GM12878 (cell line): ENCODE results near the gene WTIP. TPM values are rescaled to one million over a fixed set of nuclear protein-coding genes. Genes with fewer than 3 reads are reported as not detected.

ENCODE experiments used
- ATAC-seq: fragments of 200-7000 bp; cut with Tn5 transposase; 3 replicates; pipeline ENCODE4 v1.9.1; 2020; ENCODE audit warnings: mild to moderate bottlenecking, moderate library complexity
- BruUV-seq: library from RNA; stranded (reverse); fragments of 400-500 nt; replicated peaks from 2 replicates; lab custom pipeline; 2021; lab: Mats Ljungman, UMichigan
- CTCF ChIA-PET: fragments of 300-600 bp; sonication (Branson Sonifier 250); formaldehyde crosslinking; extraction: SDS; loops from one replicate; lab custom pipeline; 2021; ENCODE audit warnings: inconsistent platforms; lab: Yijun Ruan, JAX
- POLR2A ChIA-PET: fragments of 350-600 bp; formaldehyde crosslinking; extraction: SDS; loops from one replicate; lab custom pipeline; 2021; ENCODE audit warnings: inconsistent platforms; lab: Charles Lee
- RAD21 ChIA-PET: fragments of 300-600 bp; sonication (Branson Sonifier 250); formaldehyde crosslinking; loops from one replicate; lab custom pipeline; 2023; ENCODE audit warnings: antibody characterized with exemption; ENCODE audit not compliant: unreplicated experiment; lab: Charles Lee
- SMC1A ChIA-PET: fragments of 300-600 bp; sonication (Branson Sonifier 250); formaldehyde crosslinking; loops from one replicate; lab custom pipeline; 2023; ENCODE audit not compliant: unreplicated experiment, uncharacterized antibody; lab: Charles Lee
- DNase-seq: peaks from one replicate; pipeline ENCODE4 v3.0.0-alpha.2; 2011; ENCODE audit warnings: low read depth, low spot score
- FAIRE-seq: peaks from 3 replicates; lab custom pipeline; 2011; peaks lifted over from hg19 to GRCh38; lab: Jason Lieb, UNC
- H2AFZ ChIP-seq: 2 replicates; pipeline ENCODE4 v1.6.0; 2011; ENCODE audit warnings: low read depth, low read length, control low read depth; ENCODE audit not compliant: control insufficient read depth
- H3K27ac ChIP-seq: 2 replicates; pipeline ENCODE4 v1.5.1; 2011; ENCODE audit warnings: control low read depth; ENCODE audit not compliant: control insufficient read depth, insufficient read depth
- H3K27me3 ChIP-seq, 2 experiments: replicated peaks in 1 of 2; 2 replicates each; pipeline versions ENCODE4 v1.6.0 to v1.6.1; 2011; ENCODE audit warnings: low read length in 1 of 2; ENCODE audit not compliant: control insufficient read depth in 2 of 2, insufficient read depth in 2 of 2
- H3K36me3 ChIP-seq, 2 experiments: 2 replicates each; pipeline ENCODE4 v1.5.1; 2011; ENCODE audit warnings: low read length in 1 of 2; ENCODE audit not compliant: control insufficient read depth in 2 of 2, insufficient read depth in 2 of 2
- H3K4me1 ChIP-seq: 2 replicates; pipeline ENCODE4 v1.6.1; 2011; ENCODE audit warnings: mild to moderate bottlenecking, low read length, moderate library complexity, mixed read lengths; ENCODE audit not compliant: control insufficient read depth, insufficient read depth
- H3K4me2 ChIP-seq: 2 replicates; pipeline ENCODE4 v1.6.0; 2011; ENCODE audit warnings: control low read depth; ENCODE audit not compliant: control insufficient read depth, insufficient read depth
- H3K4me3 ChIP-seq: fragments of 200-600 bp; sonication (generic); 2 replicates; pipeline ENCODE4 v1.5.1; 2016
- H3K79me2 ChIP-seq: 2 replicates; pipeline ENCODE4 v1.6.0; 2011; ENCODE audit warnings: low read length; ENCODE audit not compliant: control insufficient read depth, insufficient read depth
- H3K9ac ChIP-seq: 2 replicates; pipeline ENCODE4 v1.8.0; 2011; ENCODE audit warnings: low read length, control low read depth, mixed read lengths; ENCODE audit not compliant: control insufficient read depth, insufficient read depth
- H3K9me3 ChIP-seq: replicated peaks from 3 replicates; pipeline ENCODE4 v1.5.1; 2011; ENCODE audit warnings: mild to moderate bottlenecking, low read length; ENCODE audit not compliant: control insufficient read depth, insufficient read depth
- H4K20me1 ChIP-seq: 2 replicates; pipeline ENCODE4 v1.6.0; 2011; ENCODE audit not compliant: control insufficient read depth, insufficient read depth
- BRCA1 ChIP-seq: IDR thresholded peaks from 2 replicates; pipeline ENCODE4 v1.6.1; 2011; ENCODE audit warnings: low read depth, low read length, improper control_type of control experiment
- CEBPB ChIP-seq, 2 experiments: fragments of 150-350 bp in 1 of 2; IDR thresholded peaks; 2 replicates each; pipeline ENCODE4 v1.6.1; 2012 to 2014; ENCODE audit warnings: low read depth in 2 of 2, low read length in 2 of 2, borderline replicate concordance in 1 of 2, inconsistent platforms in 1 of 2
- NFYB ChIP-seq: IDR thresholded peaks from 2 replicates; pipeline ENCODE4 v1.6.1; 2011; ENCODE audit warnings: low read depth, mild to moderate bottlenecking, low read length, improper control_type of control experiment, moderate library complexity; ENCODE audit not compliant: insufficient read depth
- WGBS: methylation state at CpG from one replicate; pipeline ENCODE4 v1.1.6; 2016; ENCODE audit warnings: low lambda C conversion rate; ENCODE audit not compliant: insufficient replicate concordance, insufficient coverage; ENCODE audit errors: missing lambda C conversion rate; 5-methylcytosine and 5-hydroxymethylcytosine counted together
- in situ Hi-C: fragments of 300-500 bp; cut with MboI; formaldehyde crosslinking; loops from 9 replicates; pipeline ENCODE4 v1.14.3; 2018; ENCODE audit warnings: mixed read lengths
- intact Hi-C: fragments of 100-400 bp; cut with micrococcal nuclease; formaldehyde crosslinking; loops from one replicate; pipeline ENCODE4 v1.14.2; 2022; ENCODE audit not compliant: unreplicated experiment
- polyA plus RNA-seq, 11 experiments: library from polyadenylated mRNA; depleted of rRNA in 4 of 11; unstranded in 6 of 11; stranded (reverse) in 5 of 11; fragments of >200 nt; fragmentation: Nextera tagmentation in 4 of 11; fragmentation: Illumina TruSeq in 1 of 11; extraction: Ambion mirVana in 4 of 11; extraction: Trizol in 1 of 11; gene quantifications; 1 replicate in 1 of 11; 2 replicates in 10 of 11; pipeline versions ENCODE4 v1.2.1 to v1.2.3, GENCODE V29; 2011 to 2016; ENCODE audit warnings: inconsistent platforms in 2 of 11, missing spikeins in 2 of 11, low read depth in 1 of 11
- total RNA-seq, 4 experiments: library from RNA; depleted of rRNA in 3 of 4; stranded (reverse); fragments of >200 nt in 3 of 4; fragmentation: Illumina TruSeq in 1 of 4; extraction: Trizol in 1 of 4; gene quantifications; 2 replicates each; pipeline versions ENCODE4 v1.2.1 to v1.2.3, GENCODE V29; 2013 to 2021
- TF ChIP-seq, protein P1 (sequence below): fragments of 450-650 bp; formaldehyde crosslinking; IDR thresholded peaks from 2 replicates; pipeline ENCODE4 v1.4.0; 2020; ENCODE audit warnings: mild to moderate bottlenecking, moderate library complexity
- TF ChIP-seq, protein P2 (sequence below), 3 experiments: IDR thresholded peaks in 2 of 3; conservative IDR thresholded peaks in 1 of 3; 2 replicates each; pipeline ENCODE4 v1.5.1; 2011; ENCODE audit warnings: low read depth in 3 of 3, low read length in 3 of 3, mild to moderate bottlenecking in 3 of 3, control low read depth in 2 of 3, moderate library complexity in 2 of 3, inconsistent platforms in 1 of 3, mixed read lengths in 1 of 3; ENCODE audit not compliant: control insufficient read depth in 2 of 3, insufficient read depth in 1 of 3; ENCODE audit errors: extremely low read depth in 1 of 3

The WTIP gene
- total and polyA plus RNA-seq, 10 of the 15 experiments (the other 5 are each of a cell fraction or from before 2014, with no cell fraction given): 0.06 to 0.77 (median 0.17) TPM; not detected in 2

DNA sequence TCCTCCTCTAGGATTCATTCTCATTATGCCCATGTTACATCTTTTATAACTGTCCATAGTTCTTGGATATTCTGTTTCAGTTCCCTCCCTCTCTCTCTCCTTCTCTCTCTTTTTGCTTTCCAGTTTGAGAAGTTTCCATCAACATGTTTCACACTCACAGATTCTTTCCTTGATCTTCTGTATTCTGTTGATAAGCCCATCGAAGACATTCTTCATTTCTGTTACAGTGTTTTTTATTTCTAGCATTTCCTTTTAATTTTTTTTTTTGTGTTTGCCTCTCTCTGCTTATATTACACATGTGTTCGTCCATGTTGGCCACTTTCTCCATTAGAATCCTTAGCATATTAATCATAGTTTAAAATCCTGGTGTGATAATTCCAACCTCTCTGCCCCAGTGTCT, 68.3 kb downstream of the WTIP start (continued):
- TF ChIP-seq NFYB: no peak
- TF ChIP-seq BRCA1: no peak
- TF ChIP-seq CEBPB (IDR thresholded peaks at IDR 0.05; ENCODE audit: borderline replicate concordance in 1 of 2, low read depth in 2 of 2, low read length in 2 of 2): no peak

DNA sequence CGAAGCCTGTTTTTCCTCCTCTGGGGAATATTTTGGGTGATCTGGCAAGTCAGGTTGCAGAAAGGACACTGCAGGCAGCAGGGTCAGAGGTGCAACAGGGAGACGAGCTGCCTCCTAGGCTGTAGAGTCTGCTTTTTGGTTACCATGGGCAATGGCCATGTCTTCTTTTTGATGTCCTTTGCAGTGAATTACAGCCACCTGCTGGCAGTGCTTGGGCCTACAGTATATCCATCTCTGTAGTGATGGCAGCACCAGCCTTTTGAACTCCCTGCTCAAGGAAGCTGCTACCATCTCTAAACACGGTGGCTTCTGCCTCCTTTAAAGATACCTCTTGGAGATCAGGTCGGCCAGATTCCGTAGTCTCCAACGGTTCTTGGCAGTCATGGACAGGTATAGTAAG, 73.9 kb downstream of the WTIP start:
- in situ Hi-C loops: no loop called here
- H2AFZ ChIP-seq: no peak overlapping the region
- no peaks in the 10 kb centered on the region for H3K4me1 ChIP-seq
- SMC1A ChIA-PET: interaction anchor here (1.0 kb wide), 1 partner anchor 24 kb away, joined by 3 read pairs; no protein-coding TSS in a partner anchor
- H3K4me3 ChIP-seq: no peak overlapping the region
- RAD21 ChIA-PET: no interaction called here
- DNase-seq (no peak), FAIRE-seq (no peak), ATAC-seq (peak; percentile 65)
- 7% methylated on average over 6 of the region's 6 CpGs for WGBS
- POLR2A ChIA-PET: no interaction called here
- TF ChIP-seq, protein P1, sequence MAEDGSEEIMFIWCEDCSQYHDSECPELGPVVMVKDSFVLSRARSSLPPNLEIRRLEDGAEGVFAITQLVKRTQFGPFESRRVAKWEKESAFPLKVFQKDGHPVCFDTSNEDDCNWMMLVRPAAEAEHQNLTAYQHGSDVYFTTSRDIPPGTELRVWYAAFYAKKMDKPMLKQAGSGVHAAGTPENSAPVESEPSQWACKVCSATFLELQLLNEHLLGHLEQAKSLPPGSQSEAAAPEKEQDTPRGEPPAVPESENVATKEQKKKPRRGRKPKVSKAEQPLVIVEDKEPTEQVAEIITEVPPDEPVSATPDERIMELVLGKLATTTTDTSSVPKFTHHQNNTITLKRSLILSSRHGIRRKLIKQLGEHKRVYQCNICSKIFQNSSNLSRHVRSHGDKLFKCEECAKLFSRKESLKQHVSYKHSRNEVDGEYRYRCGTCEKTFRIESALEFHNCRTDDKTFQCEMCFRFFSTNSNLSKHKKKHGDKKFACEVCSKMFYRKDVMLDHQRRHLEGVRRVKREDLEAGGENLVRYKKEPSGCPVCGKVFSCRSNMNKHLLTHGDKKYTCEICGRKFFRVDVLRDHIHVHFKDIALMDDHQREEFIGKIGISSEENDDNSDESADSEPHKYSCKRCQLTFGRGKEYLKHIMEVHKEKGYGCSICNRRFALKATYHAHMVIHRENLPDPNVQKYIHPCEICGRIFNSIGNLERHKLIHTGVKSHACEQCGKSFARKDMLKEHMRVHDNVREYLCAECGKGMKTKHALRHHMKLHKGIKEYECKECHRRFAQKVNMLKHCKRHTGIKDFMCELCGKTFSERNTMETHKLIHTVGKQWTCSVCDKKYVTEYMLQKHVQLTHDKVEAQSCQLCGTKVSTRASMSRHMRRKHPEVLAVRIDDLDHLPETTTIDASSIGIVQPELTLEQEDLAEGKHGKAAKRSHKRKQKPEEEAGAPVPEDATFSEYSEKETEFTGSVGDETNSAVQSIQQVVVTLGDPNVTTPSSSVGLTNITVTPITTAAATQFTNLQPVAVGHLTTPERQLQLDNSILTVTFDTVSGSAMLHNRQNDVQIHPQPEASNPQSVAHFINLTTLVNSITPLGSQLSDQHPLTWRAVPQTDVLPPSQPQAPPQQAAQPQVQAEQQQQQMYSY (CRISPR knock-in tag): no peak
- TF ChIP-seq, protein P2, sequence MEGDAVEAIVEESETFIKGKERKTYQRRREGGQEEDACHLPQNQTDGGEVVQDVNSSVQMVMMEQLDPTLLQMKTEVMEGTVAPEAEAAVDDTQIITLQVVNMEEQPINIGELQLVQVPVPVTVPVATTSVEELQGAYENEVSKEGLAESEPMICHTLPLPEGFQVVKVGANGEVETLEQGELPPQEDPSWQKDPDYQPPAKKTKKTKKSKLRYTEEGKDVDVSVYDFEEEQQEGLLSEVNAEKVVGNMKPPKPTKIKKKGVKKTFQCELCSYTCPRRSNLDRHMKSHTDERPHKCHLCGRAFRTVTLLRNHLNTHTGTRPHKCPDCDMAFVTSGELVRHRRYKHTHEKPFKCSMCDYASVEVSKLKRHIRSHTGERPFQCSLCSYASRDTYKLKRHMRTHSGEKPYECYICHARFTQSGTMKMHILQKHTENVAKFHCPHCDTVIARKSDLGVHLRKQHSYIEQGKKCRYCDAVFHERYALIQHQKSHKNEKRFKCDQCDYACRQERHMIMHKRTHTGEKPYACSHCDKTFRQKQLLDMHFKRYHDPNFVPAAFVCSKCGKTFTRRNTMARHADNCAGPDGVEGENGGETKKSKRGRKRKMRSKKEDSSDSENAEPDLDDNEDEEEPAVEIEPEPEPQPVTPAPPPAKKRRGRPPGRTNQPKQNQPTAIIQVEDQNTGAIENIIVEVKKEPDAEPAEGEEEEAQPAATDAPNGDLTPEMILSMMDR (IDR thresholded peaks at IDR 0.05 in 2 of 3, conservative IDR thresholded peaks at IDR 0.05 in 1 of 3; ENCODE audit: control insufficient read depth in 2 of 3, extremely low read depth in 1 of 3, insufficient read depth in 1 of 3, low read depth in 3 of 3, low read length in 3 of 3): peak in 2 of 3 experiments; percentile 29 to 48; a peak in 3 of 6 replicates
- no peaks in the 10 kb centered on the region for H3K79me2 ChIP-seq
- H3K9me3 ChIP-seq: no peaks in the 10 kb centered on the region
- H3K27ac ChIP-seq: no peak overlapping the region
- H4K20me1 ChIP-seq: no peaks in the 10 kb centered on the region
- BruUV-seq: no TSS peak
- H3K4me2 ChIP-seq: no peak overlapping the region
- no peaks in the 10 kb centered on the region for H3K36me3 ChIP-seq
- CTCF ChIA-PET: interaction anchor here (0.7 to 1.4 kb wide), 4 partner anchors 16 to 154 kb away, joined by 3 read pairs; no protein-coding TSS in a partner anchor
- H3K27me3 ChIP-seq: no peaks in the 10 kb centered on the region
- intact Hi-C loops: no loop called here
- H3K9ac ChIP-seq: no peak overlapping the region
